DMS153 treated with DMSO at 0.1 percent for 48 hours (cell line): ENCODE data around the gene SAFB.
"Not testable (repeated sequence)": the region's sequence is repeated elsewhere in the genome, so short reads cannot be mapped to it uniquely, and the experiment has no call there.

ENCODE experiments used
- DNase-seq: peaks from one replicate; lab custom pipeline; 2025; ENCODE audit not compliant: unreplicated experiment; lab: John Stamatoyannopoulos, UW

Gene SAFB

DNA sequence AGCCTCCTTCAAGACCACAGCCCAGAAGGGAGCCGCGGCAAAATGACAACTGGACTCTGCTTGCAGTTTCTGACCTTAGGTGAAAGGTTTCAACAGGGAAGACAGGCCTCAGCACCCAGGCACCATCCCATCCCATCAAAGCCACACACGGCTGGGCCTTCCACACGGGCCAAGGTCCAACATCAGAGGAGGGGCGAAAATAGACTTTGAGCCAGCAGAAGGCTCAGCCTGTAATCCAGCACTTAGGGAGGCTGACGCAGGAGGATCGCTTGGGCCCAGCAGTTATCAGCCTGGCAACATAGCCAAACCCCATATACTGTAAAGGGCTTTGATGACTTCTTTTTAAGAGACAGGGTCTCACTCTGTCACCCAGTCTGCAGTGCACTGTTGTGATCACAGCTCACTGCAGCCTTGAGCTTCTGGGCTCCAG is 28.3 kb upstream of the SAFB start:
- no peak for DNase-seq

DNA sequence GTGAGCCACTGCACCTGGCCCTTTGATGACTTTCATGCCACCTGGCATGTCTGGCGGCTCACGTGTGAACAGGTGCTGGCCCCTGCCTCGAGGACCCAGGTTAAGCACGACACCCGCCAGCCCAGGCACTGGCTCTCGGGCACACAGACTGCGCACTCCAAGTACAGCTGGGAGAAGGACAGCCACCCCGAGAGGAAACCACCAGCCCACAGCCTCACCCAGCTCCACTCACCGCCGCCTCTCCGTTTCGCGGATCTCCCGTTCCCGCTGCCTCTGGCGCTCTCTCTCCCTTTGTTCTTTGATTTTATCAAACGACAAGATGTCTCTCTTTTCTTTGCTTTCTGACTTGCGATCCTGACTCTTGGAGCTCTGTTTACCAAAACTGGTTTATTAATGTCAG is 27.8 kb upstream of the SAFB start:
- DNase-seq = no peak

DNA sequence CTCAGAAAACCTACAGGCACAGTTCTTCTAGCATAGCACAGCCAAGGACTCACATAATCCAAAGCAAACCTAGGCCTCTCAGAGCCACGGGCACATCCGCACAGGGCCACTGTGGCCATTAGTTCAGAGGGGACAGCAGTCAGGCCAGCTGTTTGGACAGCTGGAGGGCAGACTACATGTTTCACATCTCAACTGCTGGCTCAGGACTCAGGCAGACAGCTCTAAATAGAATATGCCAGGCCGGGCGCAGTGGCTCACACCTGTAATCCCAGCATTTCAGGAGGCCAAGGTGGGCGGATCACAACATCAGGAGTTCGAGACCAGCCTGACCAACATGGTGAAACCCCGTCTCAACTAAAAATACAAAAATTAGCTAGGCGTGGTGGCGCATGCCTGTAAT is 27.1 kb upstream of the SAFB start:
- DNase-seq = no peak

DNA sequence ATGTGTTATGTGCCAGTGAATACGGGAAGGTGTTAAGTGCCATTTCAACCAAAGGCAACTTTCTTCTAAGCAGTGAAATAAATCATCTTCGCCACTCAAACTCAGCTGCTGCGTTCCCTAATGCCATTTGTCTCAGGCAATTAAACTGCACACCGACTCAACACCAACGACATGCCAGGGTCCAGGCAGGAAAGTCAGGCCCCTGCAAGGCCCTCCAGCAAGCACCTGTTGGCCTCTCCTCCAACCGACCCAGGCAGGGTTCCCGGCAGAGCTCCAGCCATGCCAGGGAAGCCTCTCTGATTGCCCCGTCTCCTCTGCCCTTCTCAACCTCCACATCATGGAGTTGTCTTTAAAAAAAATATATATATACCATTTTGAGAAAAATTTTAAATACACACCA is 22.1 kb upstream of the SAFB start:
- DNase-seq = no peak

DNA sequence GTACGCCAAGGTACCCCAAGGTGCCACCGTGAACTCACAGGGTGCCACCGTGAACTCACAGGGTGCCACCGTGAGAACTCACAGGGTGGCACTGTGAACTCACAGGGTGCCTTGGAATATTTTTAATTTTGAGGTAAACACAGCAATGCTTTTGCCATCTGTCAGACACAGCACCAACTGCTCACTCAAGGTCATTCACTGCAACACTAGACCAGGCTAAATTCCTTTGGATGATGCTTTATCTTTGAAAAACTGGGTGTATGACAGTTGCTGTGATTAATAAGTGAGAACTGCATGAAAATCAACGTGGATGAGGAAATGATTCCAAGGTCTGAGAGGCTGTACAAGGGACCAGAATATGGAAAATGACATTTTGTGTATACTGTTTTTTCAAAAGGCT is 19.3 kb upstream of the SAFB start:
- no peak for DNase-seq

DNA sequence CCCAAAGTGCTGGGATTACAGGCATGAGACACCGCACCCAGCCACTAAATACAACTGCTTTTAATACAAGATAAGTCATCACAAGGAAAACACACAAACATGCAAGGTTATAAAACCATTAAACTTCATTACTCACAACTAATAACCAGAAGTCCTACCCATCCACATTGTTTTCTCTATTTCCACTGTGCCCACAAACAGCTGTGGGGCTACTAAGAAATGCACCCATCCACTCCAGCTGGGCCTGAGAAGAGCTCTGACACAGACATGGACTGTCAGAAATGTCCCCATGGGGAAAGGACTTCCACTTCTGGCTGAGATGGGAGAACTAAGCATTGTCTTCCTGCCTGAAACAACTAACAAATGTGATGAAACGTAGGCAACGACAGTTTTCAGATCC is 17.5 kb upstream of the SAFB start:
- no peak for DNase-seq

DNA sequence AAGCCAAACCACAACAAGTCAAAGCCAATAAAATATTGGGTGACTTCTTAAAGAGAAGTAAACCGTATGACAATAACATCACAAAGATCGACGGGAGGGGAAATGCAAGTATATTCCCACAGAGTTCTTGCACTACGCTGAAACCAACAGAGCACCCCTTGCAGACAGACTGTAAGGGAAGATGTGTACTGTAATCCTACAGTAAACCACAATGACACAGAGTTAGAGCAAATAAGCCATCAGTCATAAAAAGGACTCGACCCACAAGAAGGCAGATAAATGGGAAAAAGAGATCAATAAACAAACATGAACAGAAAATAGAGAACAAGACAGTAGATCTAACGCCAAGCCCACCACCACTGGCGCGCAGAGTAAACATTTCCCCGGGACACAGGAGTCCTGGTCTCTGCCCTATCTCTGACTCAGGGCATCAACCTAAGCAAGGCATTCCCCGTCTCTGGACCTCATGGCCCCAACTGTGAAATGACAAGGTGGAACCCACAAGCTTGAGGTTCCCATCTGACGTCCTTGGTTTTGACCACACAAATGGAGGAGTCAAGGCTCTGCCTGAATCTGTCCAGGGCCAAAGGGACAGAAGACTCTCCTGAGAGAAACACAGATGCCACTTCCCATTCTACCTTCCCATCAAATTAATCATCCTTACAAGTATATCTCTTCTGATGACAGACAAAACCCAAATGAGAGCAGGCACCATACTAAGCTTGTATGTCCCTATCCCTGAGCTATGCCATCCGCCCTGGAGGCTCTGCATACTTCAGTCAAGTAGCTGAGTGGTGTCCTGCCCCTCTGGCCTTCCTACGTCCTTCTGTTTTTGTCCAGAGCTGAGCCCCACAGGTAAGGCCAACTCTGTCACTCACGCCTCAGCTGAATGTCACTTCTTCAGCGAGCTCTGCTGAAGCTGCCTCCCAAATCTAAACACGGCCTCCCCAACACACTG is 15.3 kb upstream of the SAFB start:
- DNase-seq = no peak

DNA sequence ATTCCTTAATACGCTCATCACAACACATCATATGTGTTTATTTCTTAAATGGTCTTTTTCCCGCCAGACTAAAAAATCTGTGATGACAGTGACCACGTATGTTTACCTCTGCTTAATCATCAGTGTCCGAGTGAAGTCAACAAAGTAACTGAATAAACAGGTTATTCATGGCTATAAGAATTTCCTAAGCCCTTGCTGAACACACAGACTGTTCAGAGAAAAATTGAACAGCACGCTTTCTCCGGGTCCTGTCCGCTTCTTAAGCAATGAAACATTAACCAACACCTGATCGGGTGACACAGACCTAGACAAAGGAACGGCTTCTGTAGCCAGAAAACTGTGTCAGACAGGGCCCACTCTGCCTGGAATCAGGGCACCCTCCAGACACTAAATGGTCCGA is 14.6 kb upstream of the SAFB start:
- no peak for DNase-seq

DNA sequence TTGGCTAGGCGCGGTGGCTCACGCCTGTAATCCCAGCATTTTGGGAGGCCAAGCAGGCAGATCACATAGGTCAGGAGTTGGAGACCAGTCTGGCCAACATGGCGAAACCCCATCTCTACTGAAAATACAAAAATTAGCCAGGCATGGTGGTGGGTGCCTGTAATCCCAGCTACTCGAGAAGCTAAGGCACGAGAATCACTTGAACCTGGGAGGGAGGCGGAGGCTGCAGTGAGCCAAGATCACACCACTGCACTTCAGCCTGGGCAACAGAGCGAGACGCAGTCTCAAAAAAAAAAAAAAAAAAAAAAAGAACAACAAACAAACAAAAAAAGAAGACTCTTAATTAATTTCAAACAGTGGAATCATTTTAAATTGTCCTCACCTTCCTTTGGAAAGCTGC is 14.1 kb upstream of the SAFB start:
- DNase-seq = not testable (repeated sequence)

DNA sequence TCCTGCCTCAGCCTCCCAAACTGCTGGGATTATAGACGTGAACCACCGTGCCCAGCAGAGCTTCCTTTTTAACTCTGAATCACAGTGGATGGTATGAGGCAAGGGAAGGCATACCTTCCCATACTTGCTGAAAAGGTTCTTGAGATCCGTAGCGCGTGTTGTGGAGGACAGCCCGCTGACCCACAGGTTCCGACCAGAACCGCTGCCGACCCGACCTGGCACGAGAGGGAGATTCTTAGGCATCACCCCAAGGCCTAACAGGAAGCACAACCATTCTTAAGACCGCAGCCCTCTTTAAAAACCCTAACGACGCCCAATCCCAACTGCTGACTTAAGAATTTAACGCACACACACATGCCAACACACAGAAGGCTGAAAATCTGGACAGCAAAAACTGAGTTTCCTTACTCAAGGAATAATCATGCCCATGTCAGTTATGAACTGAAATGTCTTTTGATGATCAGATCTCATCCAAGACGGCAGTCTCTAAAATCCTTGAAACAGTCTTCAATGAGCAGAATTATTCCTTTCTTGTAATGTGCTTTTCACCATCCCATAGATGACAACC is 12.9 kb upstream of the SAFB start:
- no peak for DNase-seq

DNA sequence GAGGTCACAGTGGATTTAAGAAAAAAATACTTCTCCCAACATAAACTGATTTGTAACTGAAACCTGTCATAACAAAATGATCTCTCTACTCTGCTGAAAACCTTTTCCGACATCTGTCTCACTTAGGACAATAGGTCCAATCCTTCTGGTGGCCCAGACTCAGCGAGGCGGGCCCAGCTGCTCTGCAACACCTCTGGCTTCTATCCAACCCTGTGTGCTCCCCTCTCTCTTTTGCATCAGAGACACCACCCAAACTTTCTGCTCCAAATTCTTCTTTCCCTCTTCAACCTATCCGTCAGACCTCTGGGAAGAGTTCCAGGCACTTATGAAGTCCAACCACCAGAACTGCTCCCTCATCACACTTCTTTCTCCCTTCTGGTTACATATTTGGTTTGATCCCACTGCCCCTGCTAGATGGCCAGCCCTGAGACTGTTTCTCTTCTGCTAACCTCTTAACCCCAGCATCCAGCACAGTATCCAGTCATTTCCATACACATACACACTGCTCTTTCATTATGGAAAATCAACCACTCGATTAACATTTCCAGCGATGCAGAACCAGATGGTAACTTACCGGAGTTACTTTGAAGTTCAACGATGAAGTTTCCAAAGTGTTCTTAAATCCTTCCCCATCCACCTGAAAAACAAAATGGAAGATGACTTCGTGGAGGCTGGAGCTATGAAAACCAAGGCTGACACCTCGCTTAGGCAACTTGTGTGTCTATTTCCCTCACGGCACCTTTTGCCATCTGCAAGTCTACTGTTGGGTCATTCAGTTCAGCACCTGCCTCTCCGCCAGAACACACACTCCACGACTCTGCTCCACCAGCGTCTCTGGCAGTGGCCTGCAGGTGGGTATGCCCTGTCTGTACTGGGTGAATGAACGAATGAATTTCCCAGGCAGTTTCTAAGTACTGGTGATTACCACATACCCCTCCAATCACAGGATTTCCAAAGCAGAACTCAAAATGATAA is 9.7 kb upstream of the SAFB start:
- DNase-seq = no peak

DNA sequence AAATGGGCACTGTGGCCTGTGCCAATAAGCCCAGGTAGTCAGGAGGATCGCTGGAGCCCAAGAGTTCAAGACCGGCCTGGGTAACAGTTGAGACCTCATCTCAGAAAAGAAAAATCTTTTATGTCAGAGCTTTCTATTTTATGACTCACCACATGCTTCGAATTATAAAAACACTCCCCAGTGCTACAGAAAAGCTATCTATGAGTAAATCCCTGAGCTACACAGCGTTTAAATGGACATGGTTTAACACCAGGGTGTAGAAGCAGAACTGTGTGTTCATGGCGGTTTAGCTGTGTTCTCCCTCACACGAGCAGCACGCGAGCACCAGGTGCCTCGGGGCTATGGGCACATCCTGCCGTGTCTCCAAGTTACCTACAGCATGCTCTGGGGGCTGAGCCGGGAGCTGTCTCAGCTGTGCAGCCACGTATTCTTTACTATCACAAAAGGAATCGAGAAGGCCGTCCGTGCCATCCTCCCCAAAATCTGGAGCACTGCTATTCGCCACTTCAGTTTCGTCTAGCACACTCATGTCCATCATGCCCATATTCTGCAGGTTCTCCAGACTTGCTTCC is 7.0 kb upstream of the SAFB start:
- DNase-seq = no peak

DNA sequence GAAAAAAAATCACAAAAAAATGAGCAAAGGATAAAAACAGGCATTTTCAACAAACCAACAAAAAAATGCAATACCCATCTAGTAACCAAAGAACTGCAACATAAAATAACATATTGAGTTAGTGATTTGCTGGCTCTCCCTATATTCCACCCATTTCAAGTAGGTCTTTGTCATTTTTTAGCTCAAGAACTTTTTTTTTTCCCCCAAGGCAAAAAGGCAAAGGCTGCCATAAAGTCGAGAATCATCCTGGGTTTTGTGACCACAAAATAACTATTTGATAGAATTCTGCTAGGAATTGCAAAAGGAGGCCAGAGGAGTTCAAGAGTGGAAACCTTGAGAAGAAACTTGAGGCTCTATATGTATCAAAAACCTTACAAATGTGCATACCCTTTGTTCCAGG is 5.8 kb upstream of the SAFB start:
- DNase-seq = no peak

DNA sequence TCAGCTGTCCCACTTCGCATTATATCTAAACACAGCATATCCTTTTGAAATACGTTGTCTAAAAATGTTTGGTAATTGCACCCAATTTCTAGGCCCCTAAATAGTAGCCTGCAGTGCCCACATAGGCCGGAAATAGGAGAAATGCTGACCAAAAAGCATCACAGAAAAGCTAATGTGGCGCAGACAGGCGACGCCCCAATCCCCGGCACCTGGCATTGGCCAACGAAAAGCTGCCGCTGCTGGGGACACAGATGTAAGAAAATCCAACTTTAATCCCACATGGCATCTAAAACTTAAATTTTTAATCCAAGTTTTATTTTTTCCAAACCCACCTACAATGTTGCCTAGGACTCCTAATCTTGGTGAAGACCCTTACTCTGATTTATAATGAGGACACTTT is 4.3 kb upstream of the SAFB start:
- DNase-seq = no peak

DNA sequence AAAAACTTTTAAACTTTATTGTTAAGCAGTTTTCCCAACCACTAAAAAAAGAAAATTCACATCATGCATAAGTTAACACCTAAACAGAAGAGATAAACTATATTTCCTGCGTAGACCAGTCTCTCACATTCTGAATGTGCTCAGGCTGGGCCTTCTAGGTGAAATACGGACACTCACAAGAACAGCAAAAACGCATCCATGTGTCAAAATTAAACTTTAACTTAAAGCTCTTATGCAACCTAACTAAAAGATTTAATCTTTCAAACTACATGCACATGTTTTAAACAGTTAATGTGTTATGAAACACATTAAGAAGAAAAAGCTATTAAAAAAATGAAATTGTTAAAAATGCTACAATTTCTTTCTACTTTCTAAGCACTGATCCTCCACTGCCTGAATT is 2.9 kb upstream of the SAFB start:
- DNase-seq = no peak

DNA sequence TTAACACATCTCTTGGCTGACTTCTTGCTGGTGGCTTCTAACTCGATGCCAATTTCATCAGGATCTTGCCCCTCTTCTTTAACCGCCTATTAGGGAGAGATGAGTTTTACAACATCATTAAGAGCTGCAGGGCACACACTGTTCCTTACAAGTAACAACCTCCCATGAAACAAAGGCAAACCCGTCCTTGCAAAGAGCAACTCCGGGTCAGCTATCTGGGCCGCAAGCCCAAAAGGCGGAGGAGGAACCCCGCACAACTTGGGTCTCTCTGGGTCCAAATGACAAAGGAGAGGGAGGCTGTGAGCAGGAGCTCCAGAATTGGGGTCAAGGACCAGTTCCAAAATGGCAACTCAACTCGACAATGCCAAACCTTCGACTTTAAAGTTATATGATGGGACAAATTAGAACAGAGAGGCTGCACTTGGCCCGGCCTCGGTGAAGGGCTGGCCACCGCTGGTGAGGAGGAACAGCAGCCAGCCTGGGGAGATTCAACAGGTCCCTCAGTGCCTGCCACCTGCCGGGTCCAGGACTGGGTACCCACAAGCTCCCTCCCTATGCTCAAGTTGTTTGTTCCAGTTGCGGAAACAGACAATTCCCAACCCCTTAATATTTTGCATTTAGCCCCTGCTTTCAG is 1.5 kb upstream of the SAFB start:
- no peak for DNase-seq

DNA sequence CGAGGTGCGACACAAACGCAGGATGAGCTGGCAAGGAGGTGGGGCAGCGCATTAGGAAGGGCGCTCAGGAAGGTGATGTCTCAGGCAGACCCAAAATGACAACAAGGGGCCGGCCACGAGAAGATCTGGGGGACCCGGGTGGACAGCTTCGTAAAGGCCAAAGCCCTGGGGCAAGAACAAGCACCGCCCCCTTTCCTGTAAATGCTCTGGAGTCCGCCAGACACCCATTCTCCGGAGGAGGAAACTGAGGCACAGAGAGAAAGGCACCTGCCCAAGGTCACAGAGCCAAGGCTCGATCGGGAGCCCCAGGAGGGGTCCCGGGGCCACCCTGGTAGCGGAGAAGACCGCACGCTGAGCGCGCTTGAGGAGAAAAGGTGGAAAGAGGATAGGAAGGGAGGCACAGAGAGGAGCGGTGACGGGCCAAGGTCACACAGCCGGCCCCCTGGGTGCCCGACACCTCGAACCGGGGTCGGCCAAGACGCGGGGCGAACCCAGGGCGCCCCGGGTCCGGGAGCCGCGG is 878 bp upstream of the SAFB start:
- DNase-seq = no peak

DNA sequence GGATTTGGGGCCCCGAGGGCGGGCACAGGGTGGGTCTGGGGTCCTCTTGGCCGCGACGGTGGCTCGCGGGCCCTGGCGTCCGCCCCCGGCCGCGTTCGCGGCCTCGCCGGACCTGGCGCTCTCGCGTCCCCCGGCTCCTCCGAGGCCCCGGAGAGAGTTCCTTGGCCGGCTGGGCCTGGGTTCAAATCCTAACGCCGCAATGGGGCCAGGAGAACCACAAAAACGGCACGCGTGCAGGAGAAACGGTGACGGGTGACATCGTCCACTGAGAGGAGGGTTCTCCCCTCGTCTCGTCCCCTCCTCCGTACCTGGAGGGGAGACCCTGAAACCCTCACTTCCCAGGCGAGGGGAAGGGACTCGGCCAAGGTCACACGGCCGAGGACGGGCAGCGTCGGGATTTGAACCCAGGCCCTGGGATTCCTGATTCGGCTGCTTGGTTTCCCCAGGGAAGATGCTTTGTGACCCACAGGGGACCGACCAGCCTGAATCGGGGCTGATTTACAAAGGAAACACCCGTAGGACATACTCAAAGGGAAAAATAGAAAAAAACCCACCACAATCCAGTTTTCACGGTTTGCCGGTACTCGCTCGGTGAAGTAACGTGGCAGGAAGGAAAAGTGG is 624 bp downstream of the SAFB start:
- DNase-seq = no peak

DNA sequence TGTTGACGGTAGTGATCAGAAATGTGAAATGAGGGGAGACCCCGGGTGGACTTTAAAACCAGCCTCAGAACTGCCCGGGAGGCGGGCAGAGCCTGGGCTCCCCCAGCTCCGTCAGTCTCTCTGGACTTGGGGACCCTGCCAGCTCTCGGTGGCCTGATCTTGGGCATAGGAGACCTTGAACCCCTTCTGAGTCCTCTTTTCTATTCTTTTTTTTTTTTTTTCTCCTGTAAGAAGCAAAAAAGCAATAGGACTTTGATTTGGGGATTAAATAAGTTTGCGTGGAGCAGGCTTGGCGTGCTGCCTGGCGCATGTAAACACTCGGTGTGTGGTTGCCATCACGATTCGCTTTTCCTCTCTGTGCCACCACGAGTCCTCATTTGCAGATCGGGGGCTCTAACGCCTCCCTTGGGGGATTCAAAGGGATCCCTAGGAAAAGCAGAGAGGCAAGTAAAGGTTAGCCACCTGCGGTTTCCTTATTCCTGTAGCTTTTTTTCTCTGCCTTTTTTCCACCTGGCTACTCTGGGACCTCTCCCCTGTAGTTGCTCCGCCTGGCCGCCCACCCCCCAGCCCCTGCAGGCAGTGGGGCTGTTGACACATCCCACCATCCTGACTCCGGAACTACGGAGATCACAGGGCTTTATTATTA is 1.3 kb downstream of the SAFB start:
- no peak for DNase-seq
